H9 (cell line): ENCODE results near the gene ACACA. TPM values are rescaled to one million over a fixed set of nuclear protein-coding genes. Genes with fewer than 3 reads are reported as not detected.

ENCODE experiments used
- DNase-seq: peaks from one replicate; pipeline ENCODE4 v3.0.0-alpha.2; 2017
- H2AFZ ChIP-seq: one replicate; pipeline ENCODE4 v1.6.1; 2013; ENCODE audit warnings: mild to moderate bottlenecking, low read length, control low read depth, moderate library complexity
- H2AK5ac ChIP-seq: 2 replicates; pipeline ENCODE4 v1.6.1; 2013; ENCODE audit warnings: low read length, control low read depth, mixed read lengths; ENCODE audit not compliant: insufficient read length
- H2BK120ac ChIP-seq: one replicate; pipeline ENCODE4 v1.6.1; 2013; ENCODE audit warnings: low read depth, mild to moderate bottlenecking, low read length, control low read depth, inconsistent platforms; ENCODE audit not compliant: poor library complexity, severe bottlenecking
- H2BK12ac ChIP-seq: 2 replicates; pipeline ENCODE4 v1.6.1; 2013; ENCODE audit warnings: low read length, control low read depth, mixed read lengths, low read depth; ENCODE audit not compliant: insufficient read length
- H2BK15ac ChIP-seq: 2 replicates; pipeline ENCODE4 v1.6.1; 2013; ENCODE audit warnings: low read depth, low read length, control low read depth
- H2BK20ac ChIP-seq: one replicate; pipeline ENCODE4 v1.6.1; 2013; ENCODE audit warnings: low read depth, mild to moderate bottlenecking, low read length, control low read depth, inconsistent platforms; ENCODE audit not compliant: poor library complexity, severe bottlenecking
- H2BK5ac ChIP-seq: 2 replicates; pipeline ENCODE4 v1.6.1; 2013; ENCODE audit warnings: low read length, control low read depth, mixed read lengths; ENCODE audit not compliant: insufficient read length
- H3K14ac ChIP-seq: 2 replicates; pipeline ENCODE4 v1.6.1; 2013; ENCODE audit warnings: low read length, control low read depth; ENCODE audit not compliant: insufficient read depth
- H3K18ac ChIP-seq: 2 replicates; pipeline ENCODE4 v1.6.1; 2013; ENCODE audit warnings: low read depth, mild to moderate bottlenecking, mixed read lengths, low read length, control low read depth; ENCODE audit not compliant: insufficient read length
- H3K23ac ChIP-seq: 2 replicates; pipeline ENCODE4 v1.6.1; 2013; ENCODE audit warnings: low read length, control low read depth, mixed read lengths, low read depth; ENCODE audit not compliant: insufficient read length
- H3K23me2 ChIP-seq: 2 replicates; pipeline ENCODE4 v1.6.1; 2013; ENCODE audit warnings: low read depth, mild to moderate bottlenecking, mixed read lengths, low read length, control low read depth; ENCODE audit not compliant: insufficient read length, poor library complexity, severe bottlenecking
- H3K27ac ChIP-seq: 2 replicates; pipeline ENCODE4 v1.5.1; 2013; ENCODE audit warnings: low read length, control low read depth, mixed read lengths, low read depth; ENCODE audit not compliant: insufficient read length
- H3K27me3 ChIP-seq: 2 replicates; pipeline ENCODE4 v1.6.1; 2013; ENCODE audit warnings: low read length, control low read depth, inconsistent platforms; ENCODE audit not compliant: insufficient read depth
- H3K4ac ChIP-seq: 2 replicates; pipeline ENCODE4 v1.6.1; 2013; ENCODE audit warnings: low read depth, mild to moderate bottlenecking, control low read depth, inconsistent platforms, low read length, moderate library complexity
- H3K4me1 ChIP-seq: 2 replicates; pipeline ENCODE4 v1.6.1; 2013; ENCODE audit warnings: low read length, control low read depth, inconsistent platforms; ENCODE audit not compliant: insufficient read depth
- H3K4me2 ChIP-seq: 2 replicates; pipeline ENCODE4 v1.6.1; 2013; ENCODE audit warnings: low read length, control low read depth, mixed read lengths; ENCODE audit not compliant: insufficient read length, insufficient read depth
- H3K56ac ChIP-seq: 2 replicates; pipeline ENCODE4 v1.6.1; 2013; ENCODE audit warnings: low read depth, mild to moderate bottlenecking, mixed read lengths, low read length, control low read depth; ENCODE audit not compliant: insufficient read length
- H3K79me1 ChIP-seq: 2 replicates; pipeline ENCODE4 v1.6.1; 2013; ENCODE audit warnings: low read depth, mild to moderate bottlenecking, moderate library complexity, low read length, control low read depth, inconsistent platforms; ENCODE audit not compliant: insufficient read depth, poor library complexity, severe bottlenecking
- H3K79me2 ChIP-seq: 2 replicates; pipeline ENCODE4 v1.6.1; 2013; ENCODE audit warnings: low read length, control low read depth, inconsistent platforms; ENCODE audit not compliant: insufficient read depth
- H3K9ac ChIP-seq: 2 replicates; pipeline ENCODE4 v1.6.1; 2013; ENCODE audit warnings: low read length, control low read depth, mixed read lengths; ENCODE audit not compliant: insufficient read length; ENCODE audit errors: extremely low read depth
- H3K9me3 ChIP-seq: one replicate; pipeline ENCODE4 v1.6.1; 2013; ENCODE audit warnings: low read depth, low read length, inconsistent platforms; ENCODE audit not compliant: control insufficient read depth
- H3T11ph ChIP-seq: one replicate; pipeline ENCODE4 v1.6.1; 2013; ENCODE audit warnings: mild to moderate bottlenecking, low read length, control low read depth, inconsistent platforms
- H4K20me1 ChIP-seq: one replicate; pipeline ENCODE4 v1.6.1; 2013; ENCODE audit not compliant: control insufficient read depth, insufficient read length, insufficient read depth
- H4K5ac ChIP-seq: 2 replicates; pipeline ENCODE4 v1.6.1; 2013; ENCODE audit warnings: low read depth, mild to moderate bottlenecking, mixed read lengths, low read length, control low read depth; ENCODE audit not compliant: insufficient read length
- H4K8ac ChIP-seq: replicated peaks from 2 replicates; pipeline ENCODE4 v1.6.1; 2013; ENCODE audit warnings: low read length, control low read depth, mixed read lengths, low read depth; ENCODE audit not compliant: insufficient read length
- H4K91ac ChIP-seq: 2 replicates; pipeline ENCODE4 v1.6.1; 2013; ENCODE audit warnings: low read depth, mild to moderate bottlenecking, moderate library complexity, mixed read lengths, low read length, control low read depth; ENCODE audit not compliant: insufficient read length
- H3K27ac Mint-ChIP-seq, 3 experiments: 2 replicates in 2 of 3; 3 replicates in 1 of 3; pipeline ENCODE4 v1.8.0; 2020 to 2021; ENCODE audit warnings: mixed read lengths in 3 of 3, mild to moderate bottlenecking in 1 of 3, moderate library complexity in 1 of 3
- H3K27me3 Mint-ChIP-seq: 2 replicates; pipeline ENCODE4 v1.8.0; 2021; ENCODE audit warnings: low read depth, mild to moderate bottlenecking, moderate library complexity, mixed read lengths
- H3K36me3 Mint-ChIP-seq, 3 experiments: 2 replicates in 2 of 3; 3 replicates in 1 of 3; pipeline ENCODE4 v1.8.0; 2020 to 2021; ENCODE audit warnings: low read depth in 3 of 3, mixed read lengths in 3 of 3; ENCODE audit not compliant: insufficient read depth in 1 of 3
- H3K4me1 Mint-ChIP-seq, 2 experiments: 2 replicates each; pipeline ENCODE4 v1.8.0; 2020; ENCODE audit warnings: mixed read lengths in 2 of 2
- H3K4me3 Mint-ChIP-seq, 2 experiments: 2 replicates in 1 of 2; 3 replicates in 1 of 2; pipeline ENCODE4 v1.8.0; 2020 to 2021; ENCODE audit warnings: mild to moderate bottlenecking in 2 of 2, mixed read lengths in 2 of 2, moderate library complexity in 1 of 2
- H3K9me3 Mint-ChIP-seq, 2 experiments: 2 replicates in 1 of 2; 3 replicates in 1 of 2; pipeline ENCODE4 v1.8.0; 2020; ENCODE audit warnings: mild to moderate bottlenecking in 2 of 2, mixed read lengths in 2 of 2, moderate library complexity in 1 of 2
- WGBS: extraction: QIAGEN DNeasy Blood & Tissue Kit; methylation state at CpG from one replicate; pipeline ENCODE4 v1.1.7; 2013; ENCODE audit warnings: missing lambda C conversion rate, low lambda C conversion rate, mixed read lengths; ENCODE audit not compliant: insufficient read length; ENCODE audit errors: extremely low coverage; 5-methylcytosine and 5-hydroxymethylcytosine counted together
- total RNA-seq: library from RNA; stranded (reverse); gene quantifications from 2 replicates; pipeline ENCODE4 v1.2.1, GENCODE V29; 2021
- TF ChIP-seq, protein P1 (sequence below): fragments of 200-600 bp; sonication (generic); conservative IDR thresholded peaks from 3 replicates; pipeline ENCODE4 v1.8.0; 2021; ENCODE audit warnings: antibody characterized with exemption, mild to moderate bottlenecking

ACACA gene
- total RNA-seq, 1 experiment from 2014 or later = 135 TPM

GRCh38 chr17:37069087-37069486, 337.5 kb downstream of the ACACA start:
- no peak overlapping the region for H3K23ac ChIP-seq
- H2BK120ac ChIP-seq = no peak overlapping the region
- Mint-ChIP-seq H3K9me3 (peaks cover 0 to 5% of the 10 kb centered on the region in 2 experiments; a peak in 2 of 5 replicates), H3K27me3 (no peaks in the 10 kb centered on the region; the same call in 1 of the 2 replicates), H3K27ac (peak overlapping the region in 1 of 3 experiments; percentile 53; a peak in 1 of 7 replicates), H3K36me3 (peaks cover 4 to 29% (median 4%) of the 10 kb centered on the region in 3 experiments; a peak in 6 of 7 replicates), H3K4me3 (no peak overlapping the region), H3K4me1 (peaks cover 47 to 50% of the 10 kb centered on the region in 2 experiments)
- H3K56ac ChIP-seq = no peak overlapping the region
- H3K79me2 ChIP-seq = no peaks in the 10 kb centered on the region
- H3K4me1 ChIP-seq = peaks cover 26% of the 10 kb centered on the region
- WGBS = no CpG with 5 or more reads among the region's 3 CpGs
- no peak overlapping the region for H4K8ac ChIP-seq
- no peak overlapping the region for H3T11ph ChIP-seq
- H3K9me3 ChIP-seq = no peaks in the 10 kb centered on the region
- H2BK20ac ChIP-seq = no peak overlapping the region
- no peaks in the 10 kb centered on the region for H4K20me1 ChIP-seq
- no peak overlapping the region for H3K18ac ChIP-seq
- H3K4me2 ChIP-seq = no peak overlapping the region
- H3K27me3 ChIP-seq = no peaks in the 10 kb centered on the region; the same call in 1 of the 2 replicates
- H2AFZ ChIP-seq = no peak overlapping the region
- H2BK15ac ChIP-seq = no peak overlapping the region
- H4K5ac ChIP-seq = no peak overlapping the region
- no peak overlapping the region for H3K14ac ChIP-seq
- no peak overlapping the region for H4K91ac ChIP-seq
- no peak overlapping the region for H2BK12ac ChIP-seq
- DNase-seq = no peak
- H3K4ac ChIP-seq = no peak overlapping the region
- H3K79me1 ChIP-seq = no peaks in the 10 kb centered on the region
- no peak overlapping the region for H3K9ac ChIP-seq
- no peak overlapping the region for H2BK5ac ChIP-seq
- TF ChIP-seq, protein P1, sequence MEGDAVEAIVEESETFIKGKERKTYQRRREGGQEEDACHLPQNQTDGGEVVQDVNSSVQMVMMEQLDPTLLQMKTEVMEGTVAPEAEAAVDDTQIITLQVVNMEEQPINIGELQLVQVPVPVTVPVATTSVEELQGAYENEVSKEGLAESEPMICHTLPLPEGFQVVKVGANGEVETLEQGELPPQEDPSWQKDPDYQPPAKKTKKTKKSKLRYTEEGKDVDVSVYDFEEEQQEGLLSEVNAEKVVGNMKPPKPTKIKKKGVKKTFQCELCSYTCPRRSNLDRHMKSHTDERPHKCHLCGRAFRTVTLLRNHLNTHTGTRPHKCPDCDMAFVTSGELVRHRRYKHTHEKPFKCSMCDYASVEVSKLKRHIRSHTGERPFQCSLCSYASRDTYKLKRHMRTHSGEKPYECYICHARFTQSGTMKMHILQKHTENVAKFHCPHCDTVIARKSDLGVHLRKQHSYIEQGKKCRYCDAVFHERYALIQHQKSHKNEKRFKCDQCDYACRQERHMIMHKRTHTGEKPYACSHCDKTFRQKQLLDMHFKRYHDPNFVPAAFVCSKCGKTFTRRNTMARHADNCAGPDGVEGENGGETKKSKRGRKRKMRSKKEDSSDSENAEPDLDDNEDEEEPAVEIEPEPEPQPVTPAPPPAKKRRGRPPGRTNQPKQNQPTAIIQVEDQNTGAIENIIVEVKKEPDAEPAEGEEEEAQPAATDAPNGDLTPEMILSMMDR = no peak
- no peak overlapping the region for H3K27ac ChIP-seq
- H2AK5ac ChIP-seq = no peak overlapping the region
- peaks cover 3% of the 10 kb centered on the region for H3K23me2 ChIP-seq
